Fibroblast of lung (primary cell): ENCODE data around the gene FCGBP. TPM values are rescaled to one million over a fixed set of nuclear protein-coding genes. Genes with fewer than 3 reads are reported as not detected.
"Not testable (repeated sequence)": the region's sequence is repeated elsewhere in the genome, so short reads cannot be mapped to it uniquely, and the experiment has no call there.

ENCODE experiments used
- DNase-seq, 2 donors: peaks; one replicate each; pipeline versions ENCODE4 v3.0.0 to v3.0.0-alpha.2; 2010; ENCODE audit warnings: low read depth in 2 of 2
- H2AFZ ChIP-seq: 2 replicates; pipeline ENCODE4 v1.5.1; 2012; ENCODE audit warnings: low read length, control low read depth, inconsistent platforms
- H3K27ac ChIP-seq: 2 replicates; pipeline ENCODE4 v1.5.1; 2011; ENCODE audit warnings: low read length, control low read depth; ENCODE audit not compliant: insufficient read depth
- H3K27me3 ChIP-seq: 2 replicates; pipeline ENCODE4 v1.5.1; 2011; ENCODE audit warnings: mild to moderate bottlenecking, low read length; ENCODE audit not compliant: control insufficient read depth, insufficient read depth
- H3K36me3 ChIP-seq: 2 replicates; pipeline ENCODE4 v1.5.1; 2011; ENCODE audit warnings: low read length; ENCODE audit not compliant: control insufficient read depth, insufficient read depth
- H3K4me1 ChIP-seq: 2 replicates; pipeline ENCODE4 v1.5.1; 2011; ENCODE audit warnings: low read length; ENCODE audit not compliant: control insufficient read depth, insufficient read depth; ENCODE audit errors: extremely low read depth
- H3K4me2 ChIP-seq: 2 replicates; pipeline ENCODE4 v1.5.1; 2011; ENCODE audit warnings: low read length, control low read depth; ENCODE audit not compliant: insufficient read depth; ENCODE audit errors: extremely low read depth
- H3K4me3 ChIP-seq, 4 experiments: fragments of 200-600 bp in 1 of 4; sonication (generic) in 1 of 4; replicated peaks in 1 of 4; 2 replicates each; pipeline ENCODE4 v1.5.1; 2011 to 2016; ENCODE audit warnings: low read length in 4 of 4, low read depth in 3 of 4, mild to moderate bottlenecking in 3 of 4, control low read depth in 2 of 4, inconsistent platforms in 1 of 4, mixed read lengths in 1 of 4; ENCODE audit not compliant: insufficient read depth in 1 of 4; ENCODE audit errors: control extremely low read depth in 1 of 4
- H3K79me2 ChIP-seq: 2 replicates; pipeline ENCODE4 v1.5.1; 2012; ENCODE audit warnings: mild to moderate bottlenecking, low read length, inconsistent platforms; ENCODE audit not compliant: control insufficient read depth, insufficient read depth
- H3K9ac ChIP-seq: 2 replicates; pipeline ENCODE4 v1.5.1; 2011; ENCODE audit warnings: mild to moderate bottlenecking, low read length, control low read depth; ENCODE audit not compliant: insufficient read depth
- H3K9me3 ChIP-seq: 2 replicates; pipeline ENCODE4 v1.5.1; 2012; ENCODE audit warnings: low read depth, low read length; ENCODE audit not compliant: control insufficient read depth, insufficient read depth
- H4K20me1 ChIP-seq: 2 replicates; pipeline ENCODE4 v1.5.1; 2011; ENCODE audit warnings: low read length; ENCODE audit not compliant: control insufficient read depth, insufficient read depth; ENCODE audit errors: extremely low read depth
- polyA plus RNA-seq, 2 donors: library from polyadenylated mRNA; depleted of rRNA in 1 of 2; stranded (reverse) in 1 of 2; unstranded in 1 of 2; fragments of >200 nt; gene quantifications; 2 replicates each; pipeline ENCODE4 v1.2.1, GENCODE V29; 2011 to 2012; ENCODE audit warnings: missing spikeins in 1 of 2
- total RNA-seq: library from RNA; depleted of rRNA; stranded (reverse); fragments of >200 nt; gene quantifications from 2 replicates; pipeline ENCODE4 v1.2.1, GENCODE V29; 2014
- TF ChIP-seq, protein P1 (sequence below), 2 donors: IDR thresholded peaks in 1 of 2; conservative IDR thresholded peaks in 1 of 2; 1 replicate in 1 of 2; 2 replicates in 1 of 2; pipeline ENCODE4 v1.5.1; 2011 to 2012; ENCODE audit warnings: low read length in 2 of 2, control low read depth in 1 of 2, inconsistent platforms in 1 of 2, low read depth in 1 of 2, mild to moderate bottlenecking in 1 of 2

Gene FCGBP
- total and polyA plus RNA-seq, 2 donors (not counting 1 experiment from before 2014, with no cell fraction given), result 0.02 to 0.33 TPM

DNA sequence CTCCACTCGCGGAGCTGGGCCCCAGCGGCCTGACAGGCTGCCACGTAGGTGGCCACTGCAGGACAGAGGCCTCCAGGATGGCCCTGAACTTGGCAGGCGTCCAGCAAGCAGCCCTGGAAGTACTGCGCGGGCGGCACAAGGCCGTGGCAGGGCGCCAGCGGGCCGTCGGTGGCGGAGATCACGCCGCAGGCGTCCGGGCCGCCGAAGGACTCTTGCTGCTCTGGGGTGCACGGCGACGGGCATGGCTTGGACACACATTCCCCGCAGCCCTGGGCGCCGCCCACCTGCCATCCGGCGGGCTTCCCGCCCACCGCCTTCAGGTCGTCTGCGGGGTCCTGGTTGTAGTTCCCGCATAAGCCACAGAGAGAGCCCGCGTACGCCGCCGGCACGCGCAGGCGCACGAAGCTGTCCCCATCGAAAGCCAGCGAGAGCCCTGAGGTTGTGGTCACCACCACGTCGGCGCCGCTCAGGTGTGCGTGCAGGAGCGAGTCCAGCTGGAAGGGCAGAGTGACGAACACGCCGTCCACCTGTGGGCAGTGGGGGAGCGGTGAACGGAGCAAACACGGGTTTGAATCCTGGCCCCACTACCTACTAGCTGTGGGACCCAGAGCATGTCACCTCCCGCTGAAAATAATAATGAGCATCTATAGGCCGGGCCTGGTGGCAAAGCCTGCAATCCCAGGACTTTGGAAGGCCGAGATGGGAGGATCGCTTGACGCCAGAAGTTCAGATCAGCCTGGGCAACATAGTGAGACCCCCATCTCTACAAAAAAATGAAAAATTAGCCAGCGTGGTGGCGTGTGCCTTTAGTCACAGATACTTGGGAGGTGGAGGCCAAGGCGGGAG, 42.6 kb downstream of the FCGBP start:
- H3K27me3 ChIP-seq, DNase-seq, H2AFZ ChIP-seq, H3K9ac ChIP-seq, H4K20me1 ChIP-seq, H3K4me1 ChIP-seq, H3K9me3 ChIP-seq, H3K27ac ChIP-seq, H3K4me3 ChIP-seq, H3K79me2 ChIP-seq, H3K4me2 ChIP-seq, H3K36me3 ChIP-seq: not testable (repeated sequence)

DNA sequence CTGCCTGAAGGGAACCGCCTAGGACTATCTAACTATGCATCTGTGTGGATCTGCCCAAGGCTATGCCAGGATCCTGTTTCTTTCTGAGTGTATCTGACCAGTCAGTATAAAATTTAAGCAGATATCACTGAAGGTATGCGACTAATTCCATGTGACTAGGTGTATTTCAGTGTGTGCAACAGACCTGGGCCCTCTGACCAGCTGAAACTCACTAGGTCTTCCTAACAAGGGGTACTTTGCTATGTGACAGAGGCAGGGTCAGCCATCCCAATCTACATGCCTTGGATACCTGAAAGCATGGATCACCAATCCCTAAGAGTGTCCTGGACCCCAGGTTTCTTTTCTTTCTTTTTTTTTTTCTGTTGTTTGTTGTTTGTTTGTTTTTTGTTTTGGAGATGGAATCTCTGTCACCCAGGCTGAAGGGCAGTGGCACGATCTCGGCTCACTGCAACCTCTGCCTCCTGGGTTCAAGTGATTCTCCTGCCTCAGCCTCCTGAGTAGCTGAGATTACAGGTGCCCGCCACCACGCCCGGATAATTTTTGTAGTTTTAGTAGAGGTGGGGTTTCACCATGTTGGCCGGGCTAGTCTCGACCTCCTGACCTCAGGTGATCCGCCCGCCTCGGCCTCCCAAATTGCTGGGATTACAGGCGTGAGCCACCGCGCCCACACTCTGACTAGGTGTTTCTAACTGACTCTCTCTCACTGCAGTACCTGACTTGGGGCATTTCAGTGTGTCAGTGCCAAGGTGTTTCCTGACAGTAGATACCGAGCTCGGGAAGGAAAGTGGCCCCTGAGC, 43.5 kb downstream of the FCGBP start:
- no peak for DNase-seq
- H3K27ac ChIP-seq, result no peak overlapping the region
- peaks cover 7% of the 10 kb centered on the region for H3K27me3 ChIP-seq
- no peaks in the 10 kb centered on the region for H4K20me1 ChIP-seq
- no peaks in the 10 kb centered on the region for H3K9me3 ChIP-seq
- no peak overlapping the region for H3K4me3 ChIP-seq
- H3K4me2 ChIP-seq, result no peak overlapping the region
- TF ChIP-seq, protein P1, sequence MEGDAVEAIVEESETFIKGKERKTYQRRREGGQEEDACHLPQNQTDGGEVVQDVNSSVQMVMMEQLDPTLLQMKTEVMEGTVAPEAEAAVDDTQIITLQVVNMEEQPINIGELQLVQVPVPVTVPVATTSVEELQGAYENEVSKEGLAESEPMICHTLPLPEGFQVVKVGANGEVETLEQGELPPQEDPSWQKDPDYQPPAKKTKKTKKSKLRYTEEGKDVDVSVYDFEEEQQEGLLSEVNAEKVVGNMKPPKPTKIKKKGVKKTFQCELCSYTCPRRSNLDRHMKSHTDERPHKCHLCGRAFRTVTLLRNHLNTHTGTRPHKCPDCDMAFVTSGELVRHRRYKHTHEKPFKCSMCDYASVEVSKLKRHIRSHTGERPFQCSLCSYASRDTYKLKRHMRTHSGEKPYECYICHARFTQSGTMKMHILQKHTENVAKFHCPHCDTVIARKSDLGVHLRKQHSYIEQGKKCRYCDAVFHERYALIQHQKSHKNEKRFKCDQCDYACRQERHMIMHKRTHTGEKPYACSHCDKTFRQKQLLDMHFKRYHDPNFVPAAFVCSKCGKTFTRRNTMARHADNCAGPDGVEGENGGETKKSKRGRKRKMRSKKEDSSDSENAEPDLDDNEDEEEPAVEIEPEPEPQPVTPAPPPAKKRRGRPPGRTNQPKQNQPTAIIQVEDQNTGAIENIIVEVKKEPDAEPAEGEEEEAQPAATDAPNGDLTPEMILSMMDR (conservative IDR thresholded peaks at IDR 0.05 in 1 of 2, IDR thresholded peaks at IDR 0.05 in 1 of 2; ENCODE audit: low read depth in 1 of 2, low read length in 2 of 2), result no peak
- H3K4me1 ChIP-seq, result no peaks in the 10 kb centered on the region
- H3K79me2 ChIP-seq, result no peaks in the 10 kb centered on the region
- no peak overlapping the region for H2AFZ ChIP-seq
- H3K9ac ChIP-seq, result no peak overlapping the region
- no peaks in the 10 kb centered on the region for H3K36me3 ChIP-seq

DNA sequence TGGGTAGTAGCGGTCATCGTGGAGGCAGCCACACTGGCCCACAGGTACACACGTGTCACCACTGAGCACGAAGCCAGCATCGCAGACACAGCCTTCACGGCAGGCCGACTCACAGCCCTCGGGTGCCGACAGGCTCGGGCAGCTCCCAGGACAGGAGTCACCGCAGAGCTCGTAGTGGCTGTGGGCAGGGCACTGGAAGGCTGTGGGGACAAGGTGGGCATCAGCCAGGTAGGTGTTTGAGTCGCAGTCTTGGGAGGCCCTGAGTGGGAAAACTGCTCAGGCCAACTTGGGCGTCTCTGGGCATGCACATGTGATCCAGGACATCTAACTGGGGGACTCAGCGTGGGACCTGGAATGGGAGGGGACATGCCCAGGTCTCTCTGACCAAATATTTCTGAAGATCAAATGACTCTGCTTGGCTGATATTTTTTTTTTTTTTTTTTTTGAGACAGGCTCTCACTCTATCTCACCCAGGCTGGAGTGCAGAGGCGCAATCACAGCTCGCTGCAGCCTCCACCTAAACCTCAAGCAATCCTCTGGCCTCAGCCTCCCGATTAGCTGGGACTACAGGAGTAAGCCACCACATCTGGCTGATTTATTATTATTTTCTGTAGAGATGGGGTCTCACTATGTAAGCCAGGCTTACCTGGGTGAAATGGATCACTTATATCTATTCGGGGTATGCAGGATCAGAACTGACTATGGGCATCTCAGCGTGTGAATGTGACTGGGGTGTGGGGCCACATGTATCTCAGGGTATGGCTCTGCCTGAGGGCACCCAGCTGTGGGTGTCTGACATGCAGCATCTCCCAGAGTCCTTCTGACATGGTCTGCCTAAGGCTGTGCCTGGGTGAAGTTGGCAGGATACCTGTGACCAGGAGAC, 44.3 kb downstream of the FCGBP start:
- H3K9ac ChIP-seq, H3K27ac ChIP-seq, DNase-seq, H3K9me3 ChIP-seq, H3K79me2 ChIP-seq, H3K4me3 ChIP-seq, H3K4me1 ChIP-seq, H3K27me3 ChIP-seq, H4K20me1 ChIP-seq, H3K36me3 ChIP-seq, H3K4me2 ChIP-seq, H2AFZ ChIP-seq: not testable (repeated sequence)

DNA sequence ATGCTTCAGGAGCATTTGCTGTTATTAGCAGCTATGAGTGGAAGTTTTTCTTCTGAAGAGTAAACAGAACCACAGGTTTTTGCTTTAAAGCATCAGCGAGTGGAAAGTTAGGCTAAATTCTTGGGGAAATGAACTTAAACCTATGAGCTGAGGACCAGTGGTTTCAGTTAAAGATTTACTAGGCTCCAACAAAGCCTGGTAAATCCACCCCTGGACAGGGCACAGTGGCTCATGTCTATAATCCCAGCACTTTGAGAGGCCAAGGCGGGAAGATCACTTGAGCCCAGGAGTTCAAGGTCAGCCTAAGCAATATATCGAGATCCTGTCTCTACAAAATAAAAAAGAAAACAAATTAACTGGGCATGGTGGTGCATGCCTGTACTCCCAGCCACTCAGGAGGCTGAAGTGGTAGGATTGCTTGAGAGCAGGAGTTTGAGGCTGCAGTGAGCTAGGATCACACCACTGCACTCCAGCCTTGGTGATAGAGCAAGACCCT, 46.9 kb downstream of the FCGBP start:
- not testable (repeated sequence) for H3K9ac ChIP-seq, H3K27me3 ChIP-seq, DNase-seq, H3K4me1 ChIP-seq, H3K9me3 ChIP-seq, H3K4me2 ChIP-seq, H3K36me3 ChIP-seq, H3K27ac ChIP-seq, H3K4me3 ChIP-seq, H3K79me2 ChIP-seq, H2AFZ ChIP-seq, H4K20me1 ChIP-seq

DNA sequence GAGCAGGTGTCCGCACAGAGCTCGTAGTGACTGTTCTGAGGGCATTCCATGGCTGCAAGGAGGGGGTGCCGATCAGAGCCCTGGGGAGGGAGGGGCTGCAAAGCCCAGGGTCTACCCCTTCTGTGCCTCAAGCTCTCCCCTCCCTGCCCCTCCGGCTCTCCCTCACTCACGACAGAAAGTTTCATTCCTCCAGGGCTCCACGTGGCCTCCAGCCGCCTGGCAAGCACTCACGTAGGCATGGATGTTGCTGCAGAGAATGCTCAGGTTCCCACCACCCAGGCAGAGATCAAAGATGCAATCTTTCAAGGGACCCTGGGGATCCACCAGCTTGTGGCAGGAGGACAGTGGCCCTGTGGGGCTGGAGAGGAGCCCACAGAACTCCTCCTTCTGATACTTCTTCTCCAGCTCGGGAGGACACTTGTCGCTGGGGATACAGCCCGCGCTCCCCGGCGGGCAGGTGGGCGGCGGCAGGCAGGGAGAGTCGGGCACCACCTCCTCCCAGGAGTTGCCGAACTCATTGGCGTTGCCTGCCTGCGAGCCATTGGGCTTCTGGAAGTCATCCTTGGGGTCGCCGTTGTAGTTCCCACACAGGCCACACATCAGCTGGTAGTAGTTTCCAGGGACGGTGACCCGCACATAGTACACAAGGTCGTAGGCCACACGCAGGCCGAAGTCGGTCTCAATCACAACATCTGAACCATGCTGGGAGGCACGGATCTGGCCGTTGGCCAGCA, 48.4 kb downstream of the FCGBP start:
- H3K27ac ChIP-seq, H3K9me3 ChIP-seq, H3K4me3 ChIP-seq, H3K27me3 ChIP-seq, H4K20me1 ChIP-seq, H3K9ac ChIP-seq, DNase-seq, H2AFZ ChIP-seq, H3K4me1 ChIP-seq, H3K79me2 ChIP-seq, H3K4me2 ChIP-seq, H3K36me3 ChIP-seq: not testable (repeated sequence)
